HG02840 (cell line): ENCODE results near the gene CSNK2A2.
A peak's percentile ranks its signal among the peaks of the same experiment; 100 is the strongest.

Source experiments
- ATAC-seq: cut with Tn5 transposase; IDR thresholded peaks from one replicate; pipeline ENCODE4 v1.9.1; 2021; ENCODE audit warnings: mild to moderate bottlenecking, moderate library complexity, moderate number of reproducible peaks; ENCODE audit not compliant: unreplicated experiment, low FRiP score

CSNK2A2 gene

DNA sequence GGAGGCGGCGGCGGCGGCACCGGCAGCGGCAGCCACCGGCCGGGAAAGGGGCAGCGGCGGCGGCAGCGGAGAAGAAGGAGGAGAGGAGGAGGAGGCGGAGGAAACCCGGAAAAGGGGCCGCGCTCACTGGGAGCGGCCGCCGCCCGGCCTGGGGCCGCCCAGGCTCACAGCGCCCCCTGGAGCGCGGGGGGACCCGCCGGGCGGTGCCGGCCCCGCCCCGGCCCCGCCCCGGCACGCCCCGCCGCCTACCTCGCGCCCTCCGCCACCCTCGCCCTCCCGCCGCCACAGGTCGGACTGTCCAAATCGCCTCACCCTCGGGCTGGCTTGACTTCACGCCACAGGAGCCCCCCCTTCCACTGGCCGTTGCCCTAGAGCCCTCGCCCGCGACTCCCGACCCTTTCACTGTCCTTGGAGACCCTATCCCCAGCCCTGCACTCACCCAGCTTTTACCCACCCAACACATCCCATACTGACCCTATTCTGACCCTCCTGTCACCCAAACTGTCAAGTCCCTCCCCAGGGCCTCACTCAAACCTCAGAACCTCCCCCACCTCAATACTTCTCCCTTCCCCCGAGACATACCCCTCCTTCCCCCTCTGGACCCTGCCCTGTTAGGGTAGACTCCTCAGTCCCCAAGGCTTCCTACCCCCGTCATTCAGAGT, at the start of gene CSNK2A2:
TSS of gene CSNK2A2 (minus strand) at position 85 of the 662 bp plus-strand sequence. CDS start 370 bp downstream, outside the sequence.
- peak; percentile 78 for ATAC-seq

DNA sequence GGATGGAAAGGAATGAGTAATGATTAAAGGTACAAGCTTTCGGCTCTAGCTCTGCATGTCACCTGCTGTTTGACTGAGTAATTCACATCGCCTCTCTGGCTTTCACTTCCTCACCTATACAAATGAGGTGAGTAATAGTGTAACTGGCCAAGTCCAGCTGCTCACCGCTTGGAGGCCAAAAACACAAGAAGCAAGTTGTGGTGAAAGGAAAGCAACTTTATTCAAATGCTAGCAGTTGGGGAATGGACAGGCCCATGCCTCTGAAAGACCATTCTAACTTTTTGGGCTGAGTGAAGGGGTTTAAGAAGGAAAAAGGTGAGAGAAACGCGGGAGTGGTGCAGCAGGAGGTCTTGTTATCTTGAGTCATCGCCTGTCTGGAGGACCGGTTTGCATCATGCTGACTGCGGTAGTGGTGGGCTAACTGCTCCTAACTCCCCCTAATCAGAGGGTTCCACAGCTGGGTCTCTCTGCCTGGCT, 45.7 kb upstream of the CSNK2A2 start:
- peak; percentile 90 for ATAC-seq

DNA sequence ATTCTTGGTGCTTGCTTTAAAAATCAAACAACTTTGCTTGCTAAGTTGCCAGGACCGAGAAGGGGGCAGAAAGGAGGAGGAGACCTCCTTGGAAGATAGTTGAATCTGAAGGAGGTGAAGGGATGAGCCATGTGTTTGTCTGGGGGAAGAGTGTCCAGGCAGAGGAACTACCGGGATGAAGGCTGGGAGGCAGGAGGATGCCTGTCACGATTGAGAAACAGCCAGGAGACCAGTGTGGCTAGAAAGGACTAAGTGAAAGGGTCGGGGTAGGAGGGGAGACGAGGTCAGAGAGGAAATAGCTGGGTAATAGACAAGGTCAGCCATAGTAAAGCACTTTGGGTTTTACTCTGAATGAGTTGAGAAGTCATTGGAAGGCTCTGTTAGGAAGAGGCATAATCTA, 38.9 kb upstream of the CSNK2A2 start:
- no peak for ATAC-seq

DNA sequence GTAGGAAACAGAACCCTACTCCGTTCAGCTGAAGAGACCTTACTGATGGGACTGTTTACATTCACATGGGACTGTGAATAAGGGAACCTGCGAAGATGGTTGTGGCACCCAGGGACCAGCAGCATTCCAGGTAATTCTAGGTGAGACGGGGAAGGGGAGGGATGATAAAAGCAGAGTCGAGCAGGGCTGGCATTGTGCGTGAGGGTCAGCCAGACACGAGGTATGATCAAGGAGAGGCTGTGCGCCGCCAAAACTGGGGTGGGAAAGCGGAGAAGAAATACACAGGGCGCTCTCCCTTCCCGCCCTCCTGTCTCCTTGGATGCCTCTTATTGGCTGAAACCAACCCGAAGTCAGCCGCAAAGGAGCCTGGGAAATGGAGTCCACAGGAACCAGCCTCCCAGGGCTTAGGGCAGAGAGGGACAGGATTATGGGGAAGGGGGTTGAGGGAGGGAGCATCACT, 38.4 kb upstream of the CSNK2A2 start:
- peak; percentile 95 for ATAC-seq

DNA sequence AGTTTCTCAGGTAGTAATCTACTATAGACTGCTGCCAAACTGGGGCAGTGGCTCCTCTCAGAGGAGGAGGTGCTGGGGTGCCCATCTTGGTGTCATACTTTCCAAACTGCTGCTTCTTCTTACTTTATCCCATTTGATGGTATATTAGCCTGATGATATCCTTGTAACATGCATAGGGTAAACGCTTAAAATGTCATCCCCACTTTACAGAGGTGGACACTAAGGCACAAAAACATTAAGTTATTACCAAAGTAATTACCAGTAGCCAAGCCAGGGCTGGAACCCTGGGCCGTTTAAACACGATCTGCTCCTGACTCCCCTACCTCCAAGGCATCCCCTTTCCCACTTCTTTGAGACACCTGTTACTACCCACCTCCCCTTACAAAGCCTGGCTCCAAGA, 37.8 kb upstream of the CSNK2A2 start:
- no peak for ATAC-seq

DNA sequence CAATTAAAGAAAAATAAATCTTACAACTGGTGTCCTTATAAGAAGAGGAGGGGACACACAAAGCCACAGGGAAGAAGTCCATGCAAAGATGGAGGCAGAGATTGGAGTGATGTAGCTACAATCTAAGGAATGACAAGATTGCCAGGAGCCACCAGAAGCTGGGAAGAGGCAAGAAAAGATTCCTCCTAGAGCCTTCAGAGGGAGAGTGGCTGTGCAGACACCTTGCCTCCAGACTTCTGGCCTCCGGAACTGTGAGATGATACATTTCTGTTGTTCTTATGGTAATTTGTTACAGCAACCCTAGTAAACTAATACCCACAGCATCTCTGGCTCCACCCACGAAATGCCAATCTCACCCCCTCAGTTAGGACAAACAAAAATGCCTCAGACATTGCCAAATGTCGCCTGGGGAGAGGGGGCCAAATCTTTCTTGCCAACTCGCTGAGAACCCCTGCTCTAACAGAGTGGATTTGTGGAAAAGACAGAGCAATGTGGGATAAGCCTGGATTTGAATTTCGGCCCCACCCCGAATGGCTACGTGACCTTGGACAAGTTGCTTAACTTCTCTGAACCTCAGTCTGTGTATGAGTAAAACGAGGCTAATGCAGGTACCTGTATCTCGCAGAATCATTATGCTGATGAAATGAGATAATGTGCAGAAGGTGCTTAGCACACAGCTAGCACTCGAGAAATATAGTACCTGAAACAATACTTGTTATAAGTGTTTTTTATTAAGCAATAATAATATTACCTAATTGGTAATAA, 37.1 kb upstream of the CSNK2A2 start:
- ATAC-seq: no peak

DNA sequence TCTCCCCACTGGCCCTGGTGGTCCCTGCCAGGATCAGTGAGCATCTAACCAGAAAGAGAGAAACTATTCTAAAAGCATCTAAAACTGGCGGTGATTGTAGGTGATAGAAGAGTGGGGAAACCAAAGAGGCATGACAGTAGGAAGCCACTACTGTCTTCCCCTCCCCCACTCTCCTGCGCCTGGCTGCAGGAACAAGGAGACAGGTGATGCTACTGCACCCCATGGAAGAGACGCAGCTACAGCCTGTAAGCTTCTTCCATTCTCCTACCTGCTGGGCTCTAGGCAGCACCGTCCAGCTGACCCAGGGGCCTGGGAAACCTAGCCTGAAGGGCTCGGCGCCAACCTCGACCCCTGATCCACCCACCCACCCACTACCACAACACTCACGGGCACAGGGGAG, 32.4 kb upstream of the CSNK2A2 start:
- ATAC-seq: no peak

DNA sequence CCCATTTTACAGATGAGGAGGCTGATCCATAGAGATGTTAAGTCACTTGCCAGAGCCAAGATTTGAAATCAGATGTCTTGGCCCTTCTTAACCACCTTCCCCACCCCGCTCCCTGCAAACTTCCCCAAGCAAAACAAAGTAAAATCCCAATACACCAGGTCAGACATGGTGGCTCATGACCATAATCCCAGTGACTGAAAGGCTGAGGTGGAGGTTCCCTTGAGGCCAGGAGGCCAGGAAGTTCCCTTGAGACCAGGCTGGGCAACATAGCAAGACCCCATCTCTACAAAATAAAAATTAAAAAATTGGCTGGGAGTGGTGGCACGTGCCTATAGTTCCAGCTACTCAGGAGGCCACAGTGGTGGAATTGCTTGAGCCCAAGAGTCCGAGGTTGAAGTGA, 28.9 kb upstream of the CSNK2A2 start:
- ATAC-seq: no peak

DNA sequence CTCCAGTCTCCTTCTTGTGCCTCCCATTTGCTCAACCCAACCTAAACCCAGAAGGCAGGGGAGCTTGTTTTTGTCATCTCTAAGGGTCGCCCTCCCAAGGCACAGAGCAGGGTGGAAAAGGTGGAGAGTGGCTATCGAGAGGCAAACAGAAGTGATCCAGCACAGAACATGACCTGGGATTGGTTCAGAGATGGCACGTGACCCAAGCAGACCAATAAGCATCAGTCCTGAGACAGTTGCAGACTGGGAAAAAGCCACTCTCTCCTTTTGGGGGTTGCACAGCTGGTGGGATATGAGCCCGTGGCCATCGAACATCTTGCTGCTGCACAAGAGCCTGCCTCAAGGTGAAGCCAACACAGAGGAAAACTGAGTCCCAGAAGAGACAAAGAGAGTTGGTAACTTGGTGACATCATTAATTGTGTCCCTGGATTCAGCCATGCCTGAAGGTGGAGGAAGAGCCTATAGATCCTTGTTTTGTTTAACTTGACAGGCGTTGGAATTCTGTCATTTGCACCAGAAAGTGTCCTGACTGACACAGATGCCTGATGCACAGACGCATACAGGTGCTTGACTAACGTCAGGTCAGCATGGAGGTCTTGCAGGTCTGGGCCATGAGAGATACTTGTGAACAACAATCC, 28.2 kb upstream of the CSNK2A2 start:
- ATAC-seq: no peak

DNA sequence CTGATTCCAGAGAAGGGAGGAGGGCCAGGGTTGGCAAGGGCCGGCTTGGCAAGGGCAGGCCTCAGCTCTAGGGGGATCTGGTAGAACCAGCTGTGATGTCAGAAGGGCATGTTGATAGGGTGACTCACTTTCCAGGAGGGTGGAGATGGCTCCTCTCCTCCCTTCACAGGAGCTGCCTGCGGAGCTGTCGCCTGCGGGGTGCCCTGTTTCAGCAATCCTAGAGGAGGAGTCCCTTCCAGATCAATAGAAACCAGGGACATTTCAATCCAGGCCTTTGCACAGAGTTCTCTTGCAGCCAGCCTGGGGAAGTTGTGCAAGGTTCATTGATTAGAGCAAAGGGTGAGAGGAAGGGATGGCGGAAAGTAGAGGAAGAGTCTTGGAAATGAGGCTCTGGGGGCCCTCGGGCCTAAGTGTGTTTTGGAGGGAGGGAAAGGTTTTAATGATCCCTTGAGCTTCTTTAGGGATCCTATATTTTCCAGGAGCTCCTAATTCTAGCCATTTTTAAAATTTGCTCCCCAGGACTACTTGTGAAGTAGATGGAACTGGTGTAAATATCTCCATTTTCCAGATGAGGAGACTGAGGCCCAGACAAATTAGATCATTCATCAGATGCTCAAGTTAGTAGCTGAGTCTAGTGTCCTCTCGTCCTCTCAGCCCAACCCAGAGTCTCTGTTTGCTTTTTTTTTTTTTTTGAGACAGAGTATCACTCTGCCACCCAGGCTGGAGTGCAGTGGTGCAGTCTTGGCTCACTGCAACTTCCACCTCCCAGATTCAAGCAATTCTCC, 24.8 kb upstream of the CSNK2A2 start:
- no peak for ATAC-seq

DNA sequence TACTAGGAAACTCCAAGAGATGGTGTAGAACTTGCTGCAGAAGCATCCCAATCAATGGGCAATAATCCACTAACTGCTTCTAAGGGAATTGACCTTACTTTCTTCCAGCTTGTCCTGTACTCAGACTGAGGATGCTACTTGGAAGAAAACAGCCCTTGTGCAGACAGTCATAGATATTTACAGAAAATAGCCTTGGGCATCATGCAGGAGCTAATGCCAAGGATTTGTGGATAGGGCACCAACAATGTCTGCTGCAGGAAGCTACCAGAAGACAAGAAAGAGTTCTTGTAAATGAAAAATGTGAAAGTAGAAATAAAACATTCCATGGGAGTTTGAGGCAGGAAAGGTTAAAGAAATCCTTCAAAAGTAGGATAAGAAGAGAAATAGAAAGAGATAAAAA, 21.5 kb upstream of the CSNK2A2 start:
- no peak for ATAC-seq

DNA sequence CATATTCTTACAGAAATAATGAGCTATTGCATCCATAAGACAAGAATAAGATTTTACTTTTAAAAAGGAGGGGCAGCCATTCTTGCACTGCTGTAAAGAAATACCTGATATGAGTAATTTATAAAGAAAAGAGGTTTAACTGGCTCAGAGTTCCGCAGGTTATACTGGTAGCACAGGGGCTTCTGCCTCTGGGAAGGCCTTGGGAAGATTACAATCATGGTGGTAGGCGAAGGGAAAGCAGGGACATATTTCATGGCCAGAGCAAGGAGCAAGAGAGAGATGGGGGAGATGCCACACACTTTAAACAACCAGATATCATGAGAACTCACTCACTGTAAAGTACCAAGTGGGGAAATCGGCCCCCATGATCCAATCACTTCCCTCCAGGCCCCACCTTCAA, 20.9 kb upstream of the CSNK2A2 start:
- ATAC-seq: no peak

DNA sequence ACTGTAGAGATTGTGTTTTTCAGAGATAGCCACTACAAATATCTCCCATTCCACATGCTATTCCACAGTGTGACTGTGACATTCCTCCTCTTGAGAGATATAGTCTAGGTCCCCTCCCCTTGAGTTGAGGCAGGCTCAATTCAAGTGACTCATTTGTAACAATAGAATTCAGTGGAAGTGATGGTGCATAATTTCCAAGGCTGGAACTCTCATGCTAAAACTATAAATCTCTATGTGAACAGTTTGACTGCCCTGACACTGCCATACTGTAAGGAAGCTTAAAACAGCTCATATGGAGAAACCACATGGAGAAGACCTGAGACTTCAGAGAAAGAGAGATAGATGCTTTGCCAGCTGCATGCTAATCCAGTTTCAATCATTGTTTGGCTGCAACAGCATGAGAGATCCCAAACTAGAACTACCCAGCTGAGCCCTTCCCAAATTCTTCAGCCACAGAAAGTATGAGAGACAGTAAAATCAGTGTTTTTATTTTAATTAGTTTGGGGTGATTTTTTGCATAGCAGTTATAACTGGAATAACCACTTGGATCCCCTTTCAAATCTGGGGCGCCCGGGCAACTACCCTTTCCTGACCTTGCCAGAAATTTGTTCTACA, 19.5 kb upstream of the CSNK2A2 start:
- ATAC-seq: no peak

DNA sequence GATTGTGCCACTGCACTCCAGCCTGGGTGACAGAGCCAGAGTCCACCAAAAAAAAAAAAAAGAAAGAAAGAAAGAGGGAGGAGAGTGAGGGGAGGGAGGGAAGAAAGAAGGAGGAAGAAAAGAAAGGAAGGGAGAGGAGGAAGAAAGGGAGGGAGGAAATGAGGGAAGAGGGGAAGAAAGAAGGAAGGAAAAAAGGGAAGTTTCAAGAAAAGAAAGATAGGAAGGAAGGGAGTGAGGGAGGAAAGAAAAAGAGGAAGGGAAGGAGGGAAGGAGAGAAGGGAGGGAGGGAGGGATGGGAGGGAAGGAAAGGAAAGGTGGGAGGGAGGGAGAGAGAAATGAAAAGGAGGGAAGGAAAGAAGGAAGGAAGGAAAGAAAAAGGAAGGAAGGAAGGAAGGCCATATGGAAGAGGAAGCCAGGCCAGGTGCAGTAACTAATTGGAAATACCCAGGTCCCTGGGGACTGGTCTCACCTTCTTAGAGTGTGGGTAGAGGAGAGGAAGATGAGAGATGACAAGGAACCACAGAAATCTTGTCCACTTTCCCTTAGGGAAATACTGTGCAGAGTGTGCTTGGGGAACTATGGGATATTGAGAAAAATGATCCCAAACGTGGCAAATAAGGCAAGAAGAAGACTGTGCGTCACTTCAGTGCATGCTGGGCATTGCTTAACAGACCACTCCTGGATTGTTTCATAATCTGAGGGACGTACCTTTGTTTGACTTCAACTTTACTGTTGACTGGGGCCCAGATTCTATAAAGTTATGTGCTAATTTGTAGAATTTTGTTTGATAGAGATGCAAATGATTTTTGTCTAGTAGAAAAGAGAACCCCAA, 15.1 kb upstream of the CSNK2A2 start:
- no peak for ATAC-seq

DNA sequence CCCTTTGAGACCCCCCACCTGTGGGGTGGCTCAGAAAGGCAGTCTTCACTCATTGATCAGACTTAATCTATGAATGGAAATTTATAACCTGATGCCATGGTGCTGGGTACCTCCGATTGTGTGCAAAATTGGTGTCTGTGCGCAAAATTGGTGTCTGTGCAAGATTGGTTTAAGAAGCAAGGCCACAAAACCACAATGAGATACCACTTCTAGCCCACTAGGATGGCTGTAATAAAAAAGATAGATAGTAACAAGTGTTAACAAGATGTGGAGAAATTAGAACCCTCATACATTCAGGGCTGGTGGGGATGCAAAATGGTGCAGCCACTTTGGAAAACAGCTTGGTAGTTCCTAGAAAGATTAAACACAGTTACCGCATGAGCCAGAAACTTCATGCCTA, 13.9 kb upstream of the CSNK2A2 start:
- ATAC-seq: no peak

DNA sequence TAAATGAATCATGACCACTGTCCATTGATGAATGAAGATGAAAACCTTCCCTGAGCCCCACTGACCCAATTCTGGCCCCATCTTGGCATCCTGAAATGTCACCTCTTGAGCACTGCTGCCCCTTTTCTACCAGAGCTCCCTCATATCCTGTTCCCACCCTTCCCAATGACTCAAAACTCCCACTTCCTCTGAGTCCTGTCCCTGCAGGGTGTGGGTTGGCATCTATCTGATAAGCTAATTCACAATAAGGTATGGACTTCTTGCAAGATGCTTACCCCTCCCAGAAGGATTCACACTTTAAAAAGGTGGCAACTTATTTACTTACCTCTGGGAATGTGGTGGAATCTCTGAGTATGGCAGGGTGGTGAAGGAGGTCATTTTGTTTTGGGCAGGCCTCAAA, 13.3 kb upstream of the CSNK2A2 start:
- ATAC-seq: no peak

DNA sequence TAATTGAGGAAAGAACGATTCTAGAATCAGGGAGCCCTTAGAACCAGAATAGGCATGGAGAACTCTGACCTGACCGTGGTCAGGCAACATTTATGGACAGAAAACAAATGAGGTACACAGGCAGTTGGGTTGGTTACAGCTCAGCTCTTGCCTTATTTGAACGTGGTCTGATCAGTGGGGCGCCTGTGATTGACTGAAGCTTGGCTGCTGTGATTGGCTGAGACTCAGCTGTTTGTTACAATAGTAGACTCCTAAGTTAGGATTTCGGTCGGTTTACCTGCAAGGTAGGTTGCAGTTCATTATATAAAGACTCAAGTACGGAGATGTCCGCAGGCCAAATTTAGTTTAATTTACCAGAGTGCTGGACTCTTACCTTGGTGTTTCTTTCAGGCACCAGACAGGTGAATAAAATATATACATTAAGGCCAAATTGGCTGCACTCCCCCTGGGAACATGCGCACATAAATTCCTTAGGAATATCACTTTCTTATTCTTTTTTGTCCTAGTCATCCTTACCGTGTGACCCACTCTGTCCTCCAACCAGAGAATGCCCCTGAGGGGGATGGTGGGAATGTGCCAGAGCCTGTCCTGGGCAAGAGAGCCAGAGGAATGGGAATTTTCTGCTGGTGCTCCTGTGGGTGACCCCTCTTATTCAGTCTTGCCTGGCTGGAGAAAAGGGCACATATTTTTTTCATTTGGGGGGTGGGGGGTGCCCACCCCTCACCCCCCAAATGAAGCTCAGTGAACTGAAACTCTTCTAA, 7.5 kb upstream of the CSNK2A2 start:
- ATAC-seq: no peak

DNA sequence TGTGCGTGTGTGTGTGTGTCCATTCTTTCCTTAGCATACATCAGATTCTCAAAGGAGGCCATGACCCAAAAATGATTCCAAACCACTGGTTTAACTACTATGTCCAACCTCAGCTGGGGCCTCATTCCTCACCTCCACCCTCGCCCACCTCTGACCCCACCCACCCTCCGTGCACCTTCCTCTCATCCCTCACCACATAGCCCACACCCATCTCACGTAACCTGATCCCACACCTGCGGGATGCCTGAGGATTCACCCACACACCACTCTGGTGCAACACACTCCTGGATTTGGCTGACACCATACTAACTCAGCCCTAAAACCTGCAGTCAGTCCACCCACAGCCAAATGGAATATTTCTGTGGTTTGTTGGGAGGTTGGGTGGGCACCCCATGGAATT, 3.3 kb upstream of the CSNK2A2 start:
- ATAC-seq: no peak
